Karpas-422 (cell line): ENCODE measurements around the gene OR5K4. TPM values are rescaled to one million over a fixed set of nuclear protein-coding genes. Genes with fewer than 3 reads are reported as not detected.

ENCODE experiments used
- DNase-seq: peaks from one replicate; pipeline ENCODE4 v3.0.0-alpha.2; 2015
- H2AFZ ChIP-seq: fragments of 200-600 bp; sonication (generic); 2 replicates; pipeline ENCODE4 v1.6.1; 2014; ENCODE audit warnings: antibody characterized with exemption, low read length, mixed read lengths
- H3K27ac ChIP-seq: fragments of 200-600 bp; sonication (generic); 2 replicates; pipeline ENCODE4 v1.5.1; 2014; ENCODE audit warnings: mild to moderate bottlenecking, low read length, moderate library complexity
- H3K27me3 ChIP-seq: fragments of 200-600 bp; sonication (generic); 2 replicates; pipeline ENCODE4 v1.6.1; 2014; ENCODE audit warnings: low read length, mixed read lengths
- H3K36me3 ChIP-seq: fragments of 200-600 bp; sonication (generic); 2 replicates; pipeline ENCODE4 v1.6.1; 2014; ENCODE audit warnings: low read length, mixed read lengths; ENCODE audit not compliant: insufficient read depth
- H3K4me1 ChIP-seq: fragments of 200-600 bp; sonication (generic); 2 replicates; pipeline ENCODE4 v1.6.1; 2014; ENCODE audit warnings: mild to moderate bottlenecking, low read length, mixed read lengths
- H3K4me2 ChIP-seq: fragments of 200-600 bp; sonication (generic); 2 replicates; pipeline ENCODE4 v1.6.1; 2014; ENCODE audit warnings: low read length, low read depth, mild to moderate bottlenecking; ENCODE audit not compliant: poor library complexity, severe bottlenecking
- H3K4me3 ChIP-seq: fragments of 200-600 bp; sonication (generic); 2 replicates; pipeline ENCODE4 v1.5.1; 2014; ENCODE audit warnings: mild to moderate bottlenecking, antibody characterized with exemption, low read length, mixed read lengths
- H3K79me2 ChIP-seq: fragments of 200-600 bp; sonication (generic); 2 replicates; pipeline ENCODE4 v1.6.1; 2014; ENCODE audit warnings: mild to moderate bottlenecking, low read length, mixed read lengths
- H3K9ac ChIP-seq: fragments of 200-600 bp; sonication (generic); 2 replicates; pipeline ENCODE4 v1.6.0; 2014; ENCODE audit warnings: low read length
- H3K9me2 ChIP-seq: fragments of 200-600 bp; sonication (generic), shearing (Covaris generic); replicated peaks from 2 replicates; pipeline ENCODE4 v1.6.0; 2014; ENCODE audit warnings: mild to moderate bottlenecking, low read length, moderate library complexity; ENCODE audit not compliant: insufficient read depth
- H3K9me3 ChIP-seq: fragments of 300-700, 200-600 bp; sonication (generic); 2 replicates; pipeline ENCODE4 v1.6.1; 2014; ENCODE audit warnings: low read length, mixed read lengths
- H4K20me1 ChIP-seq: fragments of 200-600 bp; sonication (generic); 2 replicates; pipeline ENCODE4 v1.6.1; 2014; ENCODE audit warnings: mild to moderate bottlenecking, antibody characterized with exemption, low read length, low read depth; ENCODE audit not compliant: insufficient read depth
- total RNA-seq: library from RNA; depleted of rRNA; stranded (reverse); fragments of >200 nt; shearing (Covaris generic); gene quantifications from 2 replicates; pipeline ENCODE4 v1.2.3, GENCODE V29; 2014; ENCODE audit warnings: low replicate concordance

Gene OR5K4
- total RNA-seq, 1 experiment from 2014 or later, result not detected

DNA sequence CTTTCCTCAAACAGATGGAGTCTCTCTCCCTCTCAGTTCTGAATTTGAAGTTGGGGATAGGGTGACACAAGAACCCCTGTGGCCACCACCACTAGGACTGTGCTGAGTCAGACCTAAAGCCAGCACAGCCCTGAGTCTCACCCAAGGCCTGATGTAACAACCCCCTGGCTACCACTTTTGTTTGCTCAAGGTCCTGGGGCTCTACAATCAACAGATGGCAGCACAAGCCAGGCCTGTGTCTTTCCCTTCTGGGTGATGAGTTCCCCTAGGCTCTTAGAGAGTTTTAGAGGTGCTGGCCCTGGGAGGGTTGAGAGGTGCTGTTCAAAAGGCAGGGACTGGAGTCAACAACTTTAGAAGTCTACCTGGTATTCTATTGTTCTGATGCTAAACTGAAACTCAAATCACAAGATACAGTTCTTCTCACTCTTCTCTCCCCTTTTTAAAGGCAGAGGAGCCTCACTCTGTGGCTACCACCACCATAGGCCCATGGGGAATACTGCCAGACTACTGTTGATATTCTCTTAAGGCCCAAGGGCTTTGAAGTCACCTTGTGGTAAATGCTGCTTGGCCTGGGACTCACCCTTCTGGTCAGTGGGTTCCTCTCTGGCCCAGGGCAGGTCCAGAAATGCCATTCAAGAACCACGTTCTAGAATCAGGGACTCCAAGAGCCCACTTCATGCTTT, 6.5 kb downstream of the OR5K4 start:
- Histone ChIP-seq H2AFZ (no peak overlapping the region), H3K4me1 (no peaks in the 10 kb centered on the region), H4K20me1 (no peaks in the 10 kb centered on the region), H3K79me2 (no peaks in the 10 kb centered on the region), H3K4me2 (no peak overlapping the region), H3K9me3 (peaks cover 3% of the 10 kb centered on the region), H3K27ac (no peak overlapping the region), H3K36me3 (no peaks in the 10 kb centered on the region), H3K9ac (no peak overlapping the region), H3K27me3 (no peaks in the 10 kb centered on the region), H3K4me3 (no peak overlapping the region), H3K9me2 (no peaks in the 10 kb centered on the region)
- no peak for DNase-seq

DNA sequence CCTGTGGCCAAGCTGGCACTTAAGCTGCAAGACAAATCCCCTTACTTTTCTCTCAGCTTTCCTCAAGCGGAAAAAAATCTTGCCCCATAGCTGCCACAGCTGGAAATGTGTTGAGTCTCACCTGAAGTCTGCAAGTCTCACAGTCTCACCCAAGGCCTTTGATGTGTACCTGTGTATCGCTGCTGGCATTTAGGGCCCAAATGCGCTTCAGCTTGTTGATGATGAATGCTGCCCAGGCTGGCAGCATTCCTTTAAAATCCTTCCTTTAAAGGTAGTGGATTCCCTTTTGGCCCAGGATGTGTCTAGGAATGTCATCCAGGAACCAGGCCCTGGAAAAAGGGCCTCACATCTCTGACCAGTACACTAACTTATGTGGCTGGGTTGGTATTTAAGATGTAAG, 7.0 kb downstream of the OR5K4 start:
- Histone ChIP-seq H4K20me1 (no peaks in the 10 kb centered on the region), H3K9me2 (no peaks in the 10 kb centered on the region), H3K4me2 (no peak overlapping the region), H3K4me3 (no peak overlapping the region), H3K27me3 (no peaks in the 10 kb centered on the region), H3K9ac (no peak overlapping the region), H3K4me1 (no peaks in the 10 kb centered on the region), H3K36me3 (no peaks in the 10 kb centered on the region), H2AFZ (no peak overlapping the region), H3K27ac (no peak overlapping the region), H3K9me3 (peaks cover 3% of the 10 kb centered on the region), H3K79me2 (no peaks in the 10 kb centered on the region)
- DNase-seq, result no peak

DNA sequence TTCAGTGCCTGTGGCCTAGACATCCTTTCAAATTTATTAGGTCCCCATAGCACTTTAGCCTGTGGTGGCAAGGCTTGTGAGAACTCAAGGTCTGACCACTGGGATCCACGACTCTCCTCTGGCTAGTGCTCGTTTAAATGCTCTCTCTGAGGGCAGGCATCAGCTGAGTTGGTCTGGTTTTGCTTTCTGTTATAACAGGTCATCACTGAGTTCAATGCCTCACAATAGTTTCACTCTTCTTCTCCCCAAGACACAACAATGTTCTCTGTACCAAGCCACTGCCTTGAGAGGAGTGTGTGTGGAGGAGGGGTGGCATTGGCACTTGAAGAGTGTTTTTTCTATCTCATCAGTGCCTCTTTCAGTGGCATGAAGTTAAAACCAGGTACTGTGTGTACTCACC, 7.6 kb downstream of the OR5K4 start:
- no peak overlapping the region for H3K27ac ChIP-seq
- H3K9ac ChIP-seq, result no peak overlapping the region
- no peak overlapping the region for H2AFZ ChIP-seq
- H3K4me2 ChIP-seq, result no peak overlapping the region
- H3K9me3 ChIP-seq, result peaks cover 3% of the 10 kb centered on the region
- no peaks in the 10 kb centered on the region for H3K79me2 ChIP-seq
- no peaks in the 10 kb centered on the region for H3K4me1 ChIP-seq
- H4K20me1 ChIP-seq, result no peaks in the 10 kb centered on the region
- no peaks in the 10 kb centered on the region for H3K9me2 ChIP-seq
- H3K4me3 ChIP-seq, result no peak overlapping the region
- H3K36me3 ChIP-seq, result no peaks in the 10 kb centered on the region
- no peaks in the 10 kb centered on the region for H3K27me3 ChIP-seq
- DNase-seq, result no peak

DNA sequence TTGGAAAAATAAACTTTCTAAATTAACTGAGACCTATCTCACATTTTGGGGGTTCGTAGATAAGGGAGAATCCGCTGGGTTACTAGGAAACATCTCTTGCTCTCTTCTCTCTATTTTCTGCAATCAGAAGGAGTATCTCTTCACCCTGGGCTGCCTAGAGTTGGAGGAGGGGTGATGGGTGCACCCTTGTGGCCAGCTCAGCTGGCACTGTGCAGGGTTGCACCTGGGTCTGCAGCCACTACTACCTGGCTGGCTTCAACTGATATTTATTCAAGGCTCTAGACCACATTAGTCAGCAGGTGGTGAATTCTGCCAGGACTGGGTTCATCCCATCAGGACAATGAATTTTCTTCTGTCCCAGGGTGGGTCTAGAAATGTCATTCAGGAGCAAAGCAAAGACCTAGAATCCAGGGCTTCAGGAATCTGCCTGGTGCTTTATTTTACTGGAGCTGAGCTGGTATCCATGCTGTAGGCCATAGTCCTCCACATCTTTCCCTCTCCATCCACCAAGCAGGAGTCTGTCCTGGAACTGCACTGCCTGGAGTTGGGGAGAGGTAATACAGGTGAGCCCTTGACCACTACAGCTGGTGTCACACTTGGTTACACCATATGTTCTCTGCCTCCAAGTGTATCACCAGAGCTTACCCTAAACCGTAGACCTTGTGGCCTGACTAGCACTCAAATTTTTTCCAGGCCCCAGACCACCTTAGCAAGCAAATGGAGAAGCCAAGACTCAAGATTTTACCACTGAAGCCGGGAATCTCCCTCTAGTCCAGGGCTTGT, 14.0 kb downstream of the OR5K4 start:
- Histone ChIP-seq H3K27me3 (no peaks in the 10 kb centered on the region), H3K27ac (no peak overlapping the region), H4K20me1 (no peaks in the 10 kb centered on the region), H3K9me3 (no peaks in the 10 kb centered on the region), H2AFZ (no peak overlapping the region), H3K4me2 (no peak overlapping the region), H3K9ac (no peak overlapping the region), H3K4me1 (no peaks in the 10 kb centered on the region), H3K36me3 (no peaks in the 10 kb centered on the region), H3K4me3 (no peak overlapping the region), H3K9me2 (no peaks in the 10 kb centered on the region), H3K79me2 (no peaks in the 10 kb centered on the region)
- no peak for DNase-seq

DNA sequence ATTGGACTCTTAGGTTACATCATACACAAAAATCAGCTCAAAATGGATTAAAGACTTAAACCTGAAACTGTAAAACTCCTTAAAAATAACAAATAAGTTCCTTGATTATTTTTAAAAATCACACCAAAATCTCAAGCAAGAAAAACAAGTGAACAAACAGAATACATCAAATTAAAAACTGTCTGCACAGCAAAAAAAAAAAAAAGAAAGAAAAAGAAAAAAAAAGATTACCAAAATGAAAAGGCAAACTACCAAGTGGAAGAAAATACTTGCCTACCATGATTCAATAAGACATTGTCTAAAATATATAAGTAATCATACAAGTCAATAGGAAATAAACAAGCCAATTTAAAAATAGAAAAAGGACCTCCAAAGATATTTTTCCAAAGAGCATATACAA, 17.5 kb downstream of the OR5K4 start:
- Histone ChIP-seq H3K9me2 (no peaks in the 10 kb centered on the region), H3K4me1 (no peaks in the 10 kb centered on the region), H2AFZ (no peak overlapping the region), H3K4me2 (no peak overlapping the region), H3K9ac (no peak overlapping the region), H3K79me2 (no peaks in the 10 kb centered on the region), H3K27me3 (no peaks in the 10 kb centered on the region), H3K4me3 (no peak overlapping the region), H3K36me3 (no peaks in the 10 kb centered on the region), H3K9me3 (no peaks in the 10 kb centered on the region), H4K20me1 (no peaks in the 10 kb centered on the region), H3K27ac (no peak overlapping the region)
- no peak for DNase-seq

DNA sequence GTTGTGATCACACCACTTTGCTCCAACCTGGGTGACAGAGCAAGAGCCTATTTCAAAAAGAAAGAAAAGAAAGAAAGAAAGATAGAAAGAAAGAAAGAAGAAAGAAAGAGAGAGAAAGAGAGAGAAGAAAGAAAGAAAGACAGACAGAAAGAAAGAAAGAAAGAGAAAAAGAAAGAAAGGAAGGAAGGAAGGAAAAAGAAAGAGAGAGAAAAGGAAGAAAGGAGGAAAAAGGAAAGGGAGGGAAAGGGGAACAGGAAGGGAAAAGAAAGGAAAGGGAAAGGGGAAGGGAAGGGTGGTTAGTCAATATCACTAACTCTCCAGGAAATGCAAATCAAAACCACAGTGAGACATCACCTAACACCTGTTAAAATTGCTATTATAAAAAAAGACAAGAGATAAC, 18.2 kb downstream of the OR5K4 start:
- Histone ChIP-seq H3K27ac (no peak overlapping the region), H3K9me3 (no peaks in the 10 kb centered on the region), H3K4me3 (no peak overlapping the region), H3K36me3 (no peaks in the 10 kb centered on the region), H3K79me2 (no peaks in the 10 kb centered on the region), H3K27me3 (no peaks in the 10 kb centered on the region), H2AFZ (no peak overlapping the region), H3K9me2 (no peaks in the 10 kb centered on the region), H3K4me2 (no peak overlapping the region), H4K20me1 (no peaks in the 10 kb centered on the region), H3K4me1 (no peaks in the 10 kb centered on the region), H3K9ac (no peak overlapping the region)
- no peak for DNase-seq

DNA sequence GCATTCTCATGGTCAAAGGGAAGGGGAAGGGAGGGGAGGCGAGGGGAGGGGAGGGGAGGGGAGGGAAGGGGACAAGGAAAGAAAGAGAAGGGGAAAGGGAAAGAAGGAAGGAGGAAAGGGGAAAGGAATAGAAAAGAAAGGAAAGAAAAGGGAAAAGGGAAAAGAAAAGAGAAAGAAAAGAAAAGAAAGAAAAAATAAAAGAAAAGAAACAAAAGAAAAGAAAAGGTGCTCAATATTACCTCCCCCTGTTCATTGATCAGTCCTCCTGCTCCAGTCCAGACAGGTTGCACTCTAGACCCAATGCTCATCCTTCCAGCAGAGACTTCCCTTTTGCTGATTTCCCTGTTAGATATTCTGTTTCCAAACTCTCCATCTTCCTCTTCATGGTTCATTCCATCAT, 18.8 kb downstream of the OR5K4 start:
- no peaks in the 10 kb centered on the region for H3K27me3 ChIP-seq
- no peaks in the 10 kb centered on the region for H3K79me2 ChIP-seq
- H3K27ac ChIP-seq, result no peak overlapping the region
- H3K4me3 ChIP-seq, result no peak overlapping the region
- H3K9ac ChIP-seq, result no peak overlapping the region
- no peaks in the 10 kb centered on the region for H3K36me3 ChIP-seq
- H2AFZ ChIP-seq, result no peak overlapping the region
- no peaks in the 10 kb centered on the region for H3K4me1 ChIP-seq
- no peak overlapping the region for H3K4me2 ChIP-seq
- DNase-seq, result no peak
- H3K9me2 ChIP-seq, result no peaks in the 10 kb centered on the region
- no peaks in the 10 kb centered on the region for H4K20me1 ChIP-seq
- no peaks in the 10 kb centered on the region for H3K9me3 ChIP-seq

DNA sequence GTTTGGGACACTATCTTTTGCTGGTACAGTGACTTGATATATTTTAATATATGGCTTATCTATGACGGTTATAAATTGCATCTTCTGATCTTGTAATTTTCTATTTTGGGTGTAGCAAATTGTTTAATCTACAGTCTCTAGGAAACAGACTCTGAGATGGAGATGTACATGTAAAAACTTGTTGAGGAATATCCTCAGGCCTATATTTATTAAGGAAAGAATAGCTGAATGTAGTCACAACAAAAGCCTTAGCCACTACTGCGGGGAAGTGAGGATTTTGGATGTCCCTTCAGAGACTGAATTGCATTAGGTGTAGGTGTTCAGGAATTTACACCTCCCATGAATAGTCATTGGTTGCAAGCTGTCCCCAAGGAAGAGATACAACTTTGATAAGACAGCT, 23.0 kb downstream of the OR5K4 start:
- no peak for DNase-seq
- Histone ChIP-seq H3K27ac (no peak overlapping the region), H2AFZ (no peak overlapping the region), H3K36me3 (no peaks in the 10 kb centered on the region), H3K9me2 (no peaks in the 10 kb centered on the region), H3K27me3 (no peaks in the 10 kb centered on the region), H3K4me2 (no peak overlapping the region), H3K4me3 (no peak overlapping the region), H3K9me3 (no peaks in the 10 kb centered on the region), H4K20me1 (no peaks in the 10 kb centered on the region), H3K9ac (no peak overlapping the region), H3K79me2 (no peaks in the 10 kb centered on the region), H3K4me1 (no peaks in the 10 kb centered on the region)
